Adrenal gland (tissue), 5 donors: Measurements from ENCODE around the gene CRHR1.

Experiments
- CTCF ChIP-seq, 6 experiments: fragments of 450-650 bp in 4 of 6; fragments of 200-600 bp in 2 of 6; sonication (generic) in 1 of 6; IDR thresholded peaks; 1 replicate in 5 of 6; 2 replicates in 1 of 6; pipeline versions ENCODE4 v1.5.1 to v1.8.0; 2016 to 2021; ENCODE audit warnings: antibody characterized with exemption in 6 of 6, mild to moderate bottlenecking in 2 of 6, moderate library complexity in 1 of 6
- POLR2A ChIP-seq, 2 donors: fragments of 450-650 bp; IDR thresholded peaks; one replicate each; pipeline ENCODE4 v1.6.1; 2017; ENCODE audit warnings: antibody characterized with exemption in 2 of 2, mild to moderate bottlenecking in 2 of 2, moderate library complexity in 1 of 2
- donor health status: DM: no; HTN: no; CAD: no.

DNA sequence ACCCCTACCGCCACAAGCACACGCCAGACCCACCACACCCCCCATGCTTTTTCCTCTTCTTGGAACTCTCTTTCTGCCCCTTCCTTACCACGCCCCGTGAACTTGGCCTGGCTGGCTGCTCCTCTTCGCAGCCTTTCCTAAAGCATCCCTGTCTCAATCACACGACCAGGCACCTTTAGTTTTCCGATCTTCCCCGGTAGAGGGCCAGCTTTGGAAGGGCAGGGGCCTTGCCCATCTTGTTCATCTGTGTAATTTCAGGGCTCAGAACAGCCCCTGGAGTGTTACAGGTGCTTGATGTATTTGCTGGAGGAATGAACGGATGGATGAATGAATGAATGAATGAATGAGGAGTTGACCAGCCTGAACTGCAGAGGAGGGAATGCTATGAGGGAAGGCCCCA is 64.3 kb downstream of the CRHR1 start:
- TF ChIP-seq CTCF (IDR thresholded peaks at IDR 0.05) (no peak), POLR2A (IDR thresholded peaks at IDR 0.05) (no peak)
